Retinal pigment epithelial cell (primary cell): ENCODE data around the gene FSTL4.

Experiments
- DNase-seq: peaks from one replicate; pipeline ENCODE4 v3.0.0-alpha.2; 2010; ENCODE audit warnings: low read depth
- H3K4me3 ChIP-seq: 2 replicates; pipeline ENCODE4 v1.5.1; 2011; ENCODE audit warnings: mild to moderate bottlenecking, low read length, control low read depth, moderate library complexity
- TF ChIP-seq, protein P1 (sequence below): conservative IDR thresholded peaks from 2 replicates; pipeline ENCODE4 v1.5.1; 2011; ENCODE audit warnings: low read depth, low read length, control low read depth, inconsistent platforms

The FSTL4 gene

DNA sequence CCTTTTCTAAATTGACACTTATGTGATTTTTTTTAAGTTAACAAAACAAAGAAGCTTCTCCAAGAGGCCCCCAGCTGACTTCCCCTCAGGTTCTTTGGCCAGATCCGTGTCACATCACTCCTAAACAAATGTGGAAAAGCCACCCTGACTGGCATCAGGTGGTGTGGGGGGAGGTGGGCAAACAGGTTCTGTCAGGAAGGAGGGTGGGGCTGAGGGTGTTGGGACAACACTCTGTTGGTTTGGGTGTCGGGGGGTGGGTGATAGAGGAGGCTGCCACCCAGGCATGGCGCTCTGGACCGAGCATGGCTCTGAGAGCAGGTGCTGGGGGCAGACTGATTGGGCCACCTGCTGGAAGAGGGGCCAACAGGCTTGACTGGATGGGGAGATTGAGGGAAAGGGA lies 349.7 kb downstream of the FSTL4 start:
- no peak overlapping the region for H3K4me3 ChIP-seq
- TF ChIP-seq, protein P1, sequence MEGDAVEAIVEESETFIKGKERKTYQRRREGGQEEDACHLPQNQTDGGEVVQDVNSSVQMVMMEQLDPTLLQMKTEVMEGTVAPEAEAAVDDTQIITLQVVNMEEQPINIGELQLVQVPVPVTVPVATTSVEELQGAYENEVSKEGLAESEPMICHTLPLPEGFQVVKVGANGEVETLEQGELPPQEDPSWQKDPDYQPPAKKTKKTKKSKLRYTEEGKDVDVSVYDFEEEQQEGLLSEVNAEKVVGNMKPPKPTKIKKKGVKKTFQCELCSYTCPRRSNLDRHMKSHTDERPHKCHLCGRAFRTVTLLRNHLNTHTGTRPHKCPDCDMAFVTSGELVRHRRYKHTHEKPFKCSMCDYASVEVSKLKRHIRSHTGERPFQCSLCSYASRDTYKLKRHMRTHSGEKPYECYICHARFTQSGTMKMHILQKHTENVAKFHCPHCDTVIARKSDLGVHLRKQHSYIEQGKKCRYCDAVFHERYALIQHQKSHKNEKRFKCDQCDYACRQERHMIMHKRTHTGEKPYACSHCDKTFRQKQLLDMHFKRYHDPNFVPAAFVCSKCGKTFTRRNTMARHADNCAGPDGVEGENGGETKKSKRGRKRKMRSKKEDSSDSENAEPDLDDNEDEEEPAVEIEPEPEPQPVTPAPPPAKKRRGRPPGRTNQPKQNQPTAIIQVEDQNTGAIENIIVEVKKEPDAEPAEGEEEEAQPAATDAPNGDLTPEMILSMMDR: no peak

DNA sequence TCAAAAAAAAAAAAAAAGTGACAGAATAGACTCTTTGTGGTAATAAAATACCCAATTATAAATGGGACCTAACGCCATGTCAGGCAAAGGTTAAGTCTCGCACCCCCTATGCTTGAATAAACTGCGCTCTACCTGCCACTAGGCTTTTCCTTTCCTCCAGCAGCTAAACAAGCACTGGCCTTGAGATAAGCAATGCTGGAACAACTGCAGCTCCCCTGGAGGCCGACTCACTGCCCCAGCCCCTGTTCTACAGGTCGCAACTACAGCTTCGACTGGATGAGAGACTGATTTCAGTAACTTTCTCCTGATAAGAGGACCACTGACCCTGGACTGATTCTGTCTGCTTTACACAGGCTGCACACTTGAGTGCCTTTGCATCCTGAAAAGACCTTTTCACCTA lies 350.3 kb downstream of the FSTL4 start:
- TF ChIP-seq, protein P1: no peak
- no peak for DNase-seq
- no peak overlapping the region for H3K4me3 ChIP-seq

More for the DNA sequence above, 349.7 kb downstream of the FSTL4 start:
- no peak for DNase-seq

DNA sequence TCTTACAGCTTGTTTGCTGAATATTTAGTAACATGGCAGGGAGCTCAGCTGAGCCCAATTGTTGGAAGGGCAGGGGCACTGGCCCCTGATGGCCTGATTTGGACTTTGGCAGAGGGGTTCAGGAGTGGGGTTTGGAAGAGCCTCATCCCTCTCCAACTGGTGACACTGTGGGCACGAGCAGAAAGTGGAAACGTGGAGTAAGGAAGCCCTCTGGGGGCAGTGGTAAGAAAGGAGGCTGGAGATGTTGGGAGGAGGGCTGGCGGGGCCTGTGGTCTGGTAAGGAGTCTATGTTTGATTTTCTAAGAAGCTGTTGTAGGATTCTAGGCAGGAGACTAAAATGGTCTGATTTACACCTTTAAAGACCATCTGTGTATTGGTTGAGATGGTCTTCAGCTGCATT lies 351.6 kb downstream of the FSTL4 start:
- DNase-seq: no peak
- no peak overlapping the region for H3K4me3 ChIP-seq
- TF ChIP-seq, protein P1: no peak

DNA sequence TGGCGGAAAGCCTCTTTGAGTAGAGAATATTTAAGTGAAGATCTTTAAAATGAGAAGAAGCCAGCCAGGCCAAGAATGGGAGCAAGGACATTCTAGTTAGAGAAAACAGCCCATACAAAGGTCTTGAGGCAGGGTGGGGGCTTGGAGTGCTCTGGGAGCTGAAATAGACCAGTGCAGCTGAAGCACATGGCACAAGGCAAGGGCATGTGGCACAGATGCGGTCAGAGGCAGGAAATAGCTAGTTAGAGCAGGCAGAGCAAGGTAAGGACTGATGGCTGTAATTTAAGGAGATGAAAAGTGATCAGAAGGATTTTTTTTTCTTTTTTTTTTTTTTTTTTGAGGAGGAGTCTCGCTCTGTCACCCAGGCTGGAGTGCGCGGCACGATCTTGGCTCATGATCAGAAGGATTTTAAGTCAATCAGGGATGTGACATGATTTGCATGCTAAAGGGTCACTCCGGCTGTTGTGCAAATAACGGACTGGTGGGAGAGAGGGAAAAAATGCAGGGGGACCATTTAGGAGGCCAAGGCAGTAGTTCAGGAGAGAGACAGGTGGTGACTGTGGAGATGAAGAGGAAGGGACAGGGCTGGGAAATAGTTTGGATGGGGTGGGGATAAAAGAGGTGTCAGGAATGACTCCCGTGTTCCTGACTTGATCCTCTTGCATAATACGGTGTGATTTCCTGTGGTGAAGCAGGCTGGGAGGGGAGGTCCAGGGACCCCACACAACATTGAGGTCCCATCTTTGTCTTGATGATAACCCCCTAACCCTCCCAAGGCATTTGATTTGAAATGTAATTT lies 352.9 kb downstream of the FSTL4 start:
- TF ChIP-seq, protein P1: no peak
- no peak overlapping the region for H3K4me3 ChIP-seq
- DNase-seq: no peak

DNA sequence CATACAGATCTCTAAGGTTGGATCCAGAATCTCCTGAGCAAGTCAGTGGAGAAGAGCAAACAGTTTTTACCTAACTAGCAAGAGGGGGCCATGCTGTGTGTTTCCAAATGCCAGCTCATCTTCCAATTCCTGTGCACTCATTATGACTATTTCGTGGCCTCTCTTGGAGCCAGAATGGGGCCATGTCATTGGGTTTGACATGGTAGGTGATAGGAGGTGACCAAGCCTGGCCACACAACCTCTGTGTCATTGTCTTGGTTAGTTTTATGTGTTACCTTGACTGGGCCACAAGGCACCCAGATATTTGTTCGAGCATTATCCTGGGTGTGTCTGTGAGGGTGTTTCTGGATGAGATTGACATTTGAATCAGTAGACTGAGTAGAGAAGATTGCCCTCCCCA lies 354.4 kb downstream of the FSTL4 start:
- TF ChIP-seq, protein P1: no peak
- H3K4me3 ChIP-seq: no peak overlapping the region
- no peak for DNase-seq

DNA sequence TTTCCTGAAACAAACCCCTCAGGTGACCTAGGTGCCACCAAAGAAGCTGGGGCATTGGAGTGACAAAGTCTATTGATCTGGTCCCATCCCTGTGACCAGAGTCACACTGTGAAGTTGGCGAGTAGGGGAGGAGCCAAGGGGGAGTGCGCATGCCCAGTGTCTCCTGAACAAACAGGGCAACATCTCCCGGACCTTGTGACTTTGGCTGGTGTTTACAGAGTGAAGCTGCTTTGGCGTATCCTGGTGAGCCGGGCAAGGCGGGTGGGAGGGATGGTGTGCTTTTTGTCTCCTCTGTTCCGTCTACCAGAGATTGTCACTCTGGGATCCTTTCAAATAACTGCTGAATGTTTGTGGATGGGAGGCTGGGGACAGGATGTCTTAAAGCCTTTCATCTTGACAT lies 356.1 kb downstream of the FSTL4 start:
- TF ChIP-seq, protein P1: no peak
- no peak for DNase-seq
- no peak overlapping the region for H3K4me3 ChIP-seq

DNA sequence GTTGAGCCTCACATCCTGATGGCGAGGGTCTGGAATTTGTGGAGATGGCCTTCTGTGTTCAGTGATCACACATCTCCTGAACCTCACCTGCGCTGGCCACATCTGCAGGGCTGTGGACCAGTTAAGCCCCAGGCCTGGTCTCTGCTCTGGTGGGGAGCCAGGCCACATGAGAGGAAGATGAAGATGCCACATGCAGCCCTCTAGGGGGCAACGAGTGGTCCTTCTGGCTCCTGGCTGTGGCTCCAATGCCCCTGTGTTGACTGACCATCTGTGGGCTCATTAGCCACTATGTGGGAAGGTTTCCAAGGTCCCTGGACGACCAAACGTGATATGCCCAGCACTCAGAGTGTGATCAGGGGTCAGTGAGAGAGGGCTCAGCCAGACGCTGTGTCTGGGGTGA lies 357.5 kb downstream of the FSTL4 start:
- TF ChIP-seq, protein P1: no peak
- no peak overlapping the region for H3K4me3 ChIP-seq
- no peak for DNase-seq
